ENCODE data around the gene PIK3R2. TPM values are rescaled to one million over a fixed set of nuclear protein-coding genes. Genes with fewer than 3 reads are reported as not detected.

Gene PIK3R2
- total and polyA plus RNA-seq, 2 of the 4 experiments (the other 2 are of a cell fraction): 12.2 to 25.1 TPM

GRCh38 chr19:18198374-18198773 lies 45.4 kb downstream of the PIK3R2 start:
- TF ChIP-seq RCOR1 (IDR thresholded peaks at IDR 0.05; ENCODE audit: insufficient replicate concordance, low read length) (no peak), SMC3 (IDR thresholded peaks at IDR 0.05; ENCODE audit: low read depth, low read length) (no peak), USF2 (IDR thresholded peaks at IDR 0.05; ENCODE audit: low read depth, low read length) (no peak), BHLHE40 (IDR thresholded peaks at IDR 0.05; ENCODE audit: low read depth, low read length) (no peak), FOS (IDR thresholded peaks at IDR 0.05; ENCODE audit: low read depth, low read length) (no peak)
- Histone ChIP-seq H4K20me1 (ENCODE audit: insufficient read depth, low read length) (peaks cover 18% of the 10 kb centered on the region), H3K23ac (ENCODE audit: low read depth, low read length) (no peak overlapping the region), H4K91ac (ENCODE audit: insufficient read depth, low read depth, low read length) (no peak overlapping the region), H4K8ac (ENCODE audit: low read depth in 2 of 2, low read length in 2 of 2) (no peak overlapping the region), H3K27me3 (ENCODE audit: control insufficient read depth, insufficient read depth, low read length) (no peaks in the 10 kb centered on the region), H3K4me1 (ENCODE audit: control insufficient read depth, insufficient read depth, low read length) (peaks cover 14% of the 10 kb centered on the region), H3K9me3 (ENCODE audit: control insufficient read depth, insufficient read depth, low read length) (no peaks in the 10 kb centered on the region), H3K4ac (ENCODE audit: low read depth, low read length) (no peak overlapping the region), H3K18ac (ENCODE audit: low read depth, low read length) (no peak overlapping the region), H2BK5ac (ENCODE audit: low read depth, low read length, poor library complexity, severe bottlenecking) (no peak overlapping the region), H3K9me1 (ENCODE audit: insufficient read depth, low read length) (peaks cover 12% of the 10 kb centered on the region; the same call in 1 of the 2 replicates), H3K14ac (replicated peaks; ENCODE audit: low read depth, low read length) (no peak overlapping the region), H4K5ac (ENCODE audit: low read depth, low read length) (no peak overlapping the region), H2AK5ac (ENCODE audit: low read depth, low read length) (no peak overlapping the region), H3K79me1 (ENCODE audit: low read depth in 1 of 2, low read length in 2 of 2) (peaks cover 10 to 38% of the 10 kb centered on the region in 2 experiments), H2BK15ac (ENCODE audit: low read depth, low read length) (no peak overlapping the region), H3K27ac (ENCODE audit: insufficient read depth, low read length) (no peak overlapping the region), H2BK120ac (ENCODE audit: low read depth, low read length) (no peak overlapping the region), H3K4me2 (ENCODE audit: low read depth, low read length) (no peak overlapping the region), H2AFZ (replicated peaks; ENCODE audit: low read length, poor library complexity) (no peak overlapping the region), H2AK9ac (replicated peaks; ENCODE audit: low read depth, low read length, poor library complexity) (no peak overlapping the region), H2BK20ac (ENCODE audit: low read depth, low read length) (no peak overlapping the region), H3K56ac (ENCODE audit: extremely low read depth, insufficient read depth, low read length) (no peak overlapping the region), H3K4me3 (ENCODE audit: insufficient read depth, low read depth, low read length) (no peak overlapping the region), H3K36me3 (ENCODE audit: control insufficient read depth, insufficient read depth, low read length) (peaks cover 33% of the 10 kb centered on the region), H3K9ac (ENCODE audit: low read depth, low read length) (no peak overlapping the region)
- ATAC-seq (ENCODE audit: low read depth): no peak
- ChIA-PET POLR2A (ENCODE audit: unreplicated experiment) (no interaction called here), CTCF (no interaction called here)
- in situ Hi-C loops (cut with MboI; ENCODE audit: low sequenced_read_pairs) (loop anchor here (5.0 to 10.0 kb wide), 3 partner anchors 44 to 216 kb away; partner anchors contain the start of genes LSM4 and SSBP4), intact Hi-C loops (cut with micrococcal nuclease) (no loop called here), dilution Hi-C loops (cut with HindIII; ENCODE audit: low sequenced_read_pairs, unreplicated experiment) (no loop called here)
- no CpG with 5 or more reads among the region's 6 CpGs for WGBS, 2 experiments (ENCODE audit: extremely low coverage in 2 of 2, insufficient read length in 1 of 2)
- DNase-seq: no peak
- no TSS peak for BruUV-seq (replicated peaks)
